ENCODE measurements around the gene NMNAT2.

GRCh38 chr1:183295521-183295920, 122.7 kb downstream of the NMNAT2 start:
- TF ChIP-seq NRF1 (IDR thresholded peaks at IDR 0.05; ENCODE audit: low read depth, low read length): no peak
- no peak for TF ChIP-seq POLR2A (IDR thresholded peaks at IDR 0.05; ENCODE audit: control extremely low read depth in 1 of 2, low read depth in 2 of 2, low read length in 2 of 2)
- TF ChIP-seq JUND (IDR thresholded peaks at IDR 0.05; ENCODE audit: low read length): no peak
